DMS153 treated with DMSO at 0.1 percent for 48 hours (cell line): ENCODE measurements around the gene MYH11.
"Not testable (repeated sequence)": the region's sequence is repeated elsewhere in the genome, so short reads cannot be mapped to it uniquely, and the experiment has no call there.

Source experiments
- DNase-seq: peaks from one replicate; lab custom pipeline; 2025; ENCODE audit not compliant: unreplicated experiment; lab: John Stamatoyannopoulos, UW

The MYH11 gene

GRCh38 chr16:15846510-15846909, 10.3 kb downstream of the MYH11 start:
- DNase-seq, result no peak

GRCh38 chr16:15843635-15844279, 13.1 kb downstream of the MYH11 start:
- DNase-seq, result no peak

- not testable (repeated sequence) for DNase-seq
Observed at GRCh38 chr16:15839204-15839603, 17.6 kb downstream of the MYH11 start.

GRCh38 chr16:15837761-15838160, 19.1 kb downstream of the MYH11 start:
- no peak for DNase-seq

- no peak for DNase-seq
Observed at GRCh38 chr16:15836965-15837611, 19.7 kb downstream of the MYH11 start.

GRCh38 chr16:15836074-15836473, 20.8 kb downstream of the MYH11 start:
- DNase-seq, result no peak

- DNase-seq, result no peak
Observed at GRCh38 chr16:15835136-15835878, 21.5 kb downstream of the MYH11 start.

GRCh38 chr16:15834502-15834901, 22.3 kb downstream of the MYH11 start:
- DNase-seq, result no peak

- no peak for DNase-seq
Observed at GRCh38 chr16:15833541-15833940, 23.3 kb downstream of the MYH11 start.

- no peak for DNase-seq
Observed at GRCh38 chr16:15832241-15832640, 24.6 kb downstream of the MYH11 start.

GRCh38 chr16:15830832-15831451, 25.9 kb downstream of the MYH11 start:
- DNase-seq, result no peak

GRCh38 chr16:15829460-15829859, 27.4 kb downstream of the MYH11 start:
- no peak for DNase-seq

GRCh38 chr16:15827709-15828343, 29.0 kb downstream of the MYH11 start:
- no peak for DNase-seq

- DNase-seq, result no peak
Observed at GRCh38 chr16:15827299-15827698, 29.5 kb downstream of the MYH11 start.

- no peak for DNase-seq
Observed at GRCh38 chr16:15825750-15826305, 31.0 kb downstream of the MYH11 start.

- DNase-seq, result no peak
Observed at GRCh38 chr16:15822957-15823356, 33.9 kb downstream of the MYH11 start.

GRCh38 chr16:15820837-15821236, 36.0 kb downstream of the MYH11 start:
- no peak for DNase-seq

- DNase-seq, result no peak
Observed at GRCh38 chr16:15819046-15819445, 37.8 kb downstream of the MYH11 start.

GRCh38 chr16:15817446-15817845, 39.4 kb downstream of the MYH11 start:
- no peak for DNase-seq

GRCh38 chr16:15816228-15816627, 40.6 kb downstream of the MYH11 start:
- DNase-seq, result no peak

GRCh38 chr16:15812401-15812750, 44.5 kb downstream of the MYH11 start:
- DNase-seq, result not testable (repeated sequence)
